Ramos (cell line): ENCODE data around the gene OTOG.

ENCODE experiments used
- in situ Hi-C: fragments of 300-500 bp; cut with MboI; formaldehyde crosslinking; loops from one replicate; pipeline ENCODE4 v1.14.3; 2022; ENCODE audit warnings: low sequenced_read_pairs; ENCODE audit not compliant: unreplicated experiment

Gene OTOG

GRCh38 chr11:17535488-17535887 lies 11.6 kb upstream of the OTOG start:
- in situ Hi-C loops, result no loop called here

- in situ Hi-C loops, result no loop called here
Measured at GRCh38 chr11:17537261-17537660, 9.8 kb upstream of the OTOG start.

DNA sequence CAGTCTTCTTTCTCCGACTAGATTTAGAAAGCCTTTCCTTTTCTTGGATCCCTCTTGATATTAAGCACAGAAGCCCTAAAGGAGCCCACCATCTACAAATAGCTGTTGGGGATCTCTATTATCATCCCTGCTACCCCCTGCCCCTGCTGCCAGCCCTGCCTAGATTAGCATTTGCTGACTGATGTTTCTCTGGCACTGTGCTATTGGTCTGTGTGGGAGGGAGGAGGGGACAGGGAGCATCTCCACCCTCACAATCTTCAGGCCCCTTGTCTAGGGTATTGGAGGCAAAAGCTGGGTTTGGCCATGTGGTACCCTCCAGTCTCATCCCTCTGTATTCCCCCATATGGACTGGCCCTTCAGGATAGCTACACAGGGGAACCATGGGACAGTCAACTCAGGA lies 9.0 kb upstream of the OTOG start:
- in situ Hi-C loops, result no loop called here

DNA sequence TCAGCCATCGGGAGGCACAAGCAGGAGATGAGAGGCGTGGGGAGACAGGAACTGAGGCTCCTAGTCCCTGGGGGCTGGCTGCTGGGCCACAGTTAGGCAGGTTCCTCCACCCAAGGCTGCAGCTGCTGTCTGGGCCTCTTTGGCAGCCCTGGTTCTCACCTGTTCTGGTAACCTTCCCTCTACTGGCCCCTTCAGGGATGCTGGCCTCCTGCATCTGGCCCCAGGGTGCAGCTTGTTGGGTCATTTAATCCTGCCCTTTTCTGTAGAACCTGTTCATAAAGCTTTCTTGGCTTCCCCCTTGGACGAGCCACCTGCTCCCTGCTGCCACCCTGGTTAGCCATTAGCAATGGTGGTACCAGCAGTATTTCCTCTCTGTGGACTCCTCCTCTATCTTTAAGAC lies 8.3 kb upstream of the OTOG start:
- in situ Hi-C loops, result no loop called here

DNA sequence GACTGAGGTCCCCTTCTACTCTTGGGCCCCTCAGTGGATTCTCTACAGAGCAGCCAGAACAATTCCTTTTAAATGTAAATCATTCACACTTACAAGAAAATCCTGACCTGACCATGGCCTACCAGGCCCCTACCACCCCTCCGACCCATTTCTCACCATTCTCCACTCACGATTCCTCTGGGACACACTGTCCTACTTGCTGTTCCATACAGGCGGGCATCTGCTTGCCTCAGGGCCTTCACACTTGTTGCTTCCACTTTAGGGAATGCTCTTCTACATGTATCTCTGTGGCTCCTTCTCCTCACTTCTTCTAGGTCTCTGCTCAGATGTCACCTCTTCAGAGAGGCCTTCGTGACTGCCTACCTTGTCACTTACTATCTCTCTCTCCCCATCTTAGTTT lies 6.3 kb upstream of the OTOG start:
- in situ Hi-C loops, result no loop called here

DNA sequence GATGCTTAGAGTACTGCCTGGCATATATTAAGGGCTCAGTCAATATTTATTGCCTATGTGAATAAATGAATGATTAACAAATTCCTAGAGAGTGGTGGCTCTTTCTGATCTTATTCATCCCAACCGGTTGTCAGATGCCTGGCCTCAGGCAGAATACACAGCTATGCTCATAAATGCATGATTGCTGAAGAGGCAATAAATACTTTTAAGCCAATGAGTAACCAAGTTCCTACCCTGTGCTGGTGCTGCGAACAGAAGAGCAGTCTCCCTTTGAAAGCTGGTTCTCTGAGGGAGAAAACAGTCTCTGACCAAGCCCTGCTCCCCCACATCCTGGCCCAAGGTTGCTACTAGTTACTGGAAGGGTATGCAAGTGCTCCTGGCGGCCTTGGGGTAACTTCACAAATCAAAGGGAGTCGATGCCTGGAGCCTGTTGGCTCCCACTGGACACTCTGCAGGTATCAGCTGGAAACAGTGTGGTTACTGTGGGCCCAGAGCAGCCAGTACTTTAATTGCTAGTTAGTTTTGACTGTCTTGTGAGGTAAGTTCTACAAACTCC lies 5.7 kb upstream of the OTOG start:
- in situ Hi-C loops, result no loop called here

GRCh38 chr11:17542249-17542648 lies 4.8 kb upstream of the OTOG start:
- in situ Hi-C loops, result no loop called here

GRCh38 chr11:17543041-17543440 lies 4.0 kb upstream of the OTOG start:
- in situ Hi-C loops, result no loop called here

DNA sequence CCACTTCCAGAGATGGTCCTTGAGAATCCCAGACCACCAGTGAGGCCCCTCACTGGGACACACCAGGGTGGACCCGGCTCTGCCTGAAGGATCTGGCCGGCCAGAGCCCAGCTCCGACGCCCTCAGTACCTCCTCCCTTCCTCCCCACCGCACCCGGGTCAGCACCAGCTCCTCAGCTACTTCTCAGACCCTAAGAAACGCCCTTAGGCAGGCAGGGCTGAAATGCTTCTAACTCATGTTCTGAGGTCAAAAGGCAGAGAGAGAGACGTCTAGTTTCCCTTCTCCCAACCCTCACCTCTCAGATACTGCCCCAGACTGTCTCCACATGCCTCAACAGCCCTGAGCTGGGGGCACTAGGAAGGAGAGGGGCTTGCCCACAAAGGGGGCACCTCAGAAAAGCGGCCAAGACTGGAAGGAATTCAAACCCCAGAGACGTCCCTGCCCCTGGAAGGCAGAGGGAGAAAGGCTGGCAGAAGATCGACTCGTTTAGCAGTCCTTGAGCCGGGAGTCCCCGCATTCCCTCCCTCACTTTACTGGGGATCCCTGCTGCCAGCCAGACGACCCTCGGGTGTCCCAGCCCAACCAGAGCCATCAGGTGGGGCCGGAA lies 3.4 kb upstream of the OTOG start:
- in situ Hi-C loops, result no loop called here

GRCh38 chr11:17544181-17544622 lies 2.9 kb upstream of the OTOG start, which contains the start of gene USH1C:
TSS of gene USH1C (minus strand) at chr11:17544416. CDS start at chr11:17544307, 109 bp downstream.
- in situ Hi-C loops, result no loop called here

DNA sequence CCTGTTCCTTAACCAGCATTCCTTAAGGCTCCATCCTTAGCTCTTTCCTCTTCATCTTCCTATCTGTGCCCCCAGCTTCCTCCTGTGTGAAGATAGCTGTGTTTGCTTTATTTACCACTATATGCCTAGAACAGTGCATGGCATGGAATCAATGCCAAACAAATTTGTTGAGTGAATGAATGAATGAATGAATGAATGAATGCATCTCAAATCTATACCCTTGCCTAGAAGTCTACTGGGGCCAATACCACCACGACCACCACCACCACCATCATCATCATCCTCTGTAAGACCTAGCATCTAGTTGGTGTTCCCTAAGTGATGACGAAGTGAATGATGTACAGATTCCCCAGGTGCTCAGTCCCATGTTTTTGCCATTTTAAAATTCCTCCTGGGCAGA lies 819 bp upstream of the OTOG start:
- in situ Hi-C loops, result no loop called here

- in situ Hi-C loops, result no loop called here
Measured at GRCh38 chr11:17547932-17548331, 873 bp downstream of the OTOG start.

DNA sequence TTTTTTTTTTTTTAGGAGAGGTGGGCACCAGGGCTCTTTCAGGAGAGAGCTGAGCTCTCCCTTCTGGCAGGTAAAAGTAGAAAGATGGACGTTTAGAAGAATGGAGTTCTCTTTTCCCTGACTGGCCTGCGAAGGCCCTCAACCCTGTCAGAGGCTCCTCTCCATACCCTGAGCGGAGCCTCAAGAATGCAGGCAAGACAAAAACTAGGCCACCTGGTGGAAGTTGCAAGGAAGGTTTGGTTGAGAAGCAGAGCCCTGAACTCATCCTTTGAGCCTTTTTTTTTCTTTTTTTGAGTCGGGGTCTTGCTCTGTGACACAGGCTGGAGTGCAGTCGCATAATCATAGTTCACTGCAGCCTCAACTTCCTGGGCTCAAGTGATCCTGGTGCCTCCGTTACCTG lies 1.4 kb downstream of the OTOG start:
- in situ Hi-C loops, result no loop called here

DNA sequence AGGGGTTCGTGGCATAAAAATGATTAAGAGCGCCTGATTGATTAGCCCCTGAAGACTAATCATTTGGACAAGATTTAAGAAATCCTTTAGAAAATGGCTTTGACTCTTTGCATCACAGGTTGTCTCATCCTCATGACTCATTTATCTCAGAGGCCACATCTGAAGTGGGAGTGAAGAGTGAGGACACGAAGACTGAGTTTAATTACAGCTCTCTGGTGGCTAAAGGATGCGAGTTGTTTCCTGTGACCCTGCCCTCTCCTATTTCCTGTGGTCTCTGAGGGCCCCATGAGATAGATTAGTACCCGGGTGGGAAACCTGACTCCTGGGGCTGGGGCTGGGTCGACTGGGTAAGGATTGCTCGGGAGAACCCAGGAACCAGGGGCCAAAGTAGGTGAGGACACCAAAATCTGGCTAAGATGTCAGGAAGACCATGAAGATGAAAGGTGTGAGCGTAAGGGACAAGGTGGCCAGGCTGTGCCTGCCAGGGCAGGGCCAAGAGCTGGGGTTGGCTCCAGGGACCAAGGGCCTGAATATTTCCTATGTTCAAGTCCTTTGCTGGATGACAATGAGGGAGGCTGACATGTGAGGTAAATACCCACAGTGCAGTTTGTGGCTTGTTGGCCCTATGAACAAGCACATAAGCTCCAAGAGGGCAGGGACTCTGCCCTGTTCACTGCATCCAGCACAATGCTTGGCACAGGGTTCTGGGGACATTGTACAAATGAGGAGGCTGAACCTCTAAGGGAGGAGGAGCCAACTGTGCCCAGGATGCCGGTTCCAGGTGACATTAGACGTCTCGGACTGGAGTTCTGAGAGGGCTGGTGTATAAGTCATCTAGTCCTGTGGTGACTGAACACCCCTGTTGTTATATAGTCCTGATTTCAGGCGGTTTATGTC lies 3.6 kb downstream of the OTOG start:
- in situ Hi-C loops, result no loop called here

DNA sequence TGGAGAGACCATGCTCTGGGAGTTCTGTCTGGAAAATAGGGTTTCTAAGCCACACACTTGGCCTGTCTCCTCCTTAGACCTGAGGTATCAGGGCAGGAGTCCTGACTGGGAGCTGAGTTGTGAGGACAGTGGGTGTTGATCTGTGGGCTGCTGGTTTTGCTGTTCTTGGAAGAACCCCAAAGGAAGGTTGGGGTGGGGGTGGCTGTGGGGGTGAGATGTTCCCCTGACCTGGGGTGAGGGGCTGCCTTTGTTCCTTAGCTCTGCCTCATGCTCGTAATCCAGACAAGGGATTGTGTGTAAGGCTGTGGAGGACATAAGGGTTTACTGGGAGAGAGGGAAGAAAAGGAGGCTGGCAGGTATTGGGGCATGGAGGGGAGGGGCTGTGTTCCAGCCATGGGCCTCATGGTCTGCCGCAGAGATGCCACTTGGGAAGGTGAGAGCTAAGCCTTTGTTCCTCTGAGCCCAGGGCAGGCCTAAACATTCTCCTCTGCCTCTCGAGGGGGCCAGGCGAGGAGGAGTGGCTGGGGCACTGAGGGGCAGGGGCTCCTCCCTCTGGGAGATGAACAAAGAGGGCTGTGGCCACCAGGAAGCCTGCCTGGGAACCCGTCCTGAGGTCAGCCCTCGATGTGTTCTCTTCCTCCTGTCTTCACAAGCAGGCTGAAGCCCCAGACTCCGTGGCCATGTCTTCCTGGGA lies 4.4 kb downstream of the OTOG start:
- in situ Hi-C loops, result no loop called here

DNA sequence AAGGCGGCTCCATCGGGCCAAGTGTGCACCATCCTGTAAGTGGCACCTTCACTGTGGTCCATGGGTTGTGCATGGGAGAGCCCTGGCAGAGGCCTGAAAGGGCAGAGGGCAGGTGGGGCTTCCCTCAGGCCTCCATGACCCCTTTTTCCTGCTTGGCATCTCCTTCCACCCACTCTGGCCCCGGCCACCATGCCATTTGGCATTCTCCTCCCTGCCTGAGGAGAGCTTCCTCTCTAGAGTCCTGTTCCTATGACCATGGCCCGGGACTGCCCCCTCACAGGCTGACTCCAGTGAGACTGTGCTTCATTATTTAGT lies 4.9 kb downstream of the OTOG start:
- in situ Hi-C loops, result no loop called here

DNA sequence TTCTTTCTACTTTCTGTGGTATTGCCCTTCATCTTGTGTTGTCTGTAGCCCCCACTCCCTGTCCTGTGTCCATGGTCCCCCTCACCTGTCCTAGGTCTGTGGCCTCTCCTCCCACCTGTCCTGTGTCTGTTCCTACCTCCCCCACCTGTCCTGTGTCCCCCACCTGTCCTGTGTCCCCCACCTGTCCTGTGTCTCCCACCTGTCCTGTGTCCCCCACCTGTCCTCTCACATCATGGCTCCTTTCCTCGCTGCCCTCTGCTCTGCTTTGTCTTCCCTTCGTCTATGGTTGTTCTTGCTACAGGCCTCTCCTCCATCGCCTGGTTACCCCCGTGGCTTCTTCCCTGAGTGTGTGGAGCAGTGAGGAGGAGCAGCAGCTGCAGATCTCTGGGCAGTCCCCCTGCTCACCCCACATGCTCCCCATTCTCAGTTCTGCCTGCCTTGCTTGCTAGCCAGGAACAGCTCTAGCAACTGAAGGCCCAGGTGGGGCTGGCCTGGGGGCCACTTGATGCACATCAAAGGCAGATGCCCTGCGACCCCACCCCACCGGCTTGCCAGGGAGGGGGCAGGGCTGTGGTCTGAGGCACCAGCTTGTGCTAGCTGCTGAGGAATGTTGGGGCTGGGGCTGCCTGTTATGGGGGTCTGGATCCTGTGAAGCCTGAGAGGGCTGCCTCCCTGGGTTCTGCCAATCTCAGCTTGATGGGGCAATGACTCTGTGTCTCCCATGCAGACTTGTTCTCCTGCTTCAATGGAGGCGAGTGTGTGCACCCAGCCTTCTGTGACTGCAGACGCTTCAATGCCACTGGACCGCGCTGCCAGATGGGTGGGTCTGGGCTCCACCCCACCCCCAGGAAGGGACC lies 5.6 kb downstream of the OTOG start:
- in situ Hi-C loops, result no loop called here

DNA sequence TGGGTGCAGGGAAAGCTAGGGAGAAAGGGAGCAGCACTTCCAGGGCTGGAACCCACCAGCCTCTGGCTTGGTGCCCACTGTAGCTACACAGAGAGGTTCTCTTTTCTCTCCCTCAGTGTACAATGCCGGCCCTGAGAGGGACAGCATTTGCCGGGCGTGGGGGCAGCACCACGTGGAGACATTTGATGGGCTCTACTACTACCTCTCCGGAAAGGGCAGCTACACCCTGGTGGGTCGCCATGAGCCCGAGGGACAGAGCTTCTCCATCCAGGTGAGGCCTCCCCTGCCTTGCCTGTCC lies 6.1 kb downstream of the OTOG start:
- in situ Hi-C loops, result no loop called here

DNA sequence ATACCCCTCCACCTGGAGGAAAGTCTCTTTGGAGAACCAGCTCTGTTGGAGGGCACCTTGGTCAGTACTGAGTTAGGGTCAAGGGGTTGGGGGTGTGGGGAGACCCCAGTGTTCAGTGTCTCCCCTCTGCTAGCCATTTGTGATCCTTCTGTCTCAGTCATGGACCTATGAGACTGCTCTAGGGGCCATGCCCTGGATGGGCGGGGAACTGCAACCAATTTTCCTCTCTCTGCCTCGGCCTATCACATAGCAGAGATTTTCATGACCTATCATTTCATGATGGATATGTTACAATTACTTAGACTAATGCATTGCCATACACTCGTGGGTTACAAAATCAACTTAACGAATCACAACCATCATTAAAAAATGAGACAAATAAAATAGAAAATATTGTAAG lies 7.4 kb downstream of the OTOG start:
- in situ Hi-C loops, result no loop called here

- in situ Hi-C loops, result no loop called here
Measured at GRCh38 chr11:17556999-17557398, 9.9 kb downstream of the OTOG start.
